ENCODE data around the gene POPDC3.
A peak's percentile ranks its signal among the peaks of the same experiment; 100 is the strongest.
"Not testable (repeated sequence)": the region's sequence is repeated elsewhere in the genome, so short reads cannot be mapped to it uniquely, and the experiment has no call there.

The POPDC3 gene, protein sequence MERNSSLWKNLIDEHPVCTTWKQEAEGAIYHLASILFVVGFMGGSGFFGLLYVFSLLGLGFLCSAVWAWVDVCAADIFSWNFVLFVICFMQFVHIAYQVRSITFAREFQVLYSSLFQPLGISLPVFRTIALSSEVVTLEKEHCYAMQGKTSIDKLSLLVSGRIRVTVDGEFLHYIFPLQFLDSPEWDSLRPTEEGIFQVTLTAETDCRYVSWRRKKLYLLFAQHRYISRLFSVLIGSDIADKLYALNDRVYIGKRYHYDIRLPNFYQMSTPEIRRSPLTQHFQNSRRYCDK

DNA sequence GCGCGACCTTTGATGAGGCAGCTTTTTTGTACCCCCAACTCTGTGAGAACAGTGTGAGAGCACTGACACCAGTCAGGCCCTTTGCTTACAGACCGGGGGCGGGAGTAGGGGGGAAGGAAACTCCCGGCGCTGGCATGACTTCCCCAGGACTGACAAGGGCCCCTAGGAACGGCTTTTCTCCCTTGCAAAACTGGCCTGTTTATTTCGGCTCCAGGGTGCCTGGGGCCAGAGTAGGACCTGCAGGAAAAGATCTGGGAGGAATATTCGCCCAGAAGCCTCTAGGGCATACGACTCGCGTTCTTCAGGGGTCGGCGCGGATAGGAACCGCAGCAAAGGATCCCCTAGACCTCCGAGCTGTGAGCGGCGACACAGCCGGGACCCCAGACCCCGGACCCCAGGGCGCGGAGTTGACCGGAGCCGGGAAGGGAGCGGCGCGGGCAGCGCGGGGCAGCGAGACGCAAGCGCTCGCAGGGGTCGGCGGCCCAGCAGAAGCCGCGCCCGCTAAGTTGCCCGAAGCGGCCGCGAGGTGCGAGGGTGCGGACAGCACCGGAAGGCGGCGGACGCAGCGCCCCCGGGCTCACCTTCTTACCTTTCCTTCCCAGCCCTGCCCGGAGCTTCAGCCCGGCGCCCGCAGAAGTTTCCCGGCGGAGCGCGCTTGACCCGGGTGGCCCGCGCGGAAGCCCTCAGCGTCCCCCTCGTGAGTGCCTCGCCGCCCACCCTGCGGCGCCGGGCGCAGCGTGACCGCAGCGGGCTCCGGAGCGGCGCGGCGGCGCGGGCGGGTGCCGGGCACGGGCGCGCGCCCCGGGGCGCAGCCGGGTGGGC lies at the start of gene POPDC3:
POPDC3 (minus strand) TSS at position 771 of the 822 bp plus-strand sequence. CDS start 18,105 bp downstream, outside the sequence.
- DNase-seq, result peak; percentile 40

DNA sequence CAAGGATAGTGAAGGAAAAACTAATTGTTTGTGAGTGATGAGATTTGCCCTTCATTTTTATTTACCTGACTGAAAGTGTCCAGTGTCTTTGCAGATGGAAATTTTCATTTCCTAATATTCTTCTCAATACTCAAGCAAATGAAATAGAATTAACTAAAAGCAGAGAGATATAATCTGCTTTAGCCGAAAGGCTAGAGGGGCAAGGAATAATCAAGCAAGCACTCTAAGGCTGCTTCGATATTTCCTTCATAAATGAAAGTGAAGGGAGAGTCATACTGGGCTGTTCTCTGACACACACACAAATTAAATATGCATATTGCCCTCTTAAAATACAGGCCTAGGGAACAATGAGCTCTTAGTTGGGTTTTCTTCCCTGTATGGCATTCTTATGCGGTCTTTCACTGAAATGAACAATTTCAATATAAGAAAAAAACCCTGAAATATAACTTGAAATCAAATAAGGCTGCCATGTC lies 47.5 kb upstream of the POPDC3 start:
- DNase-seq, result no peak

DNA sequence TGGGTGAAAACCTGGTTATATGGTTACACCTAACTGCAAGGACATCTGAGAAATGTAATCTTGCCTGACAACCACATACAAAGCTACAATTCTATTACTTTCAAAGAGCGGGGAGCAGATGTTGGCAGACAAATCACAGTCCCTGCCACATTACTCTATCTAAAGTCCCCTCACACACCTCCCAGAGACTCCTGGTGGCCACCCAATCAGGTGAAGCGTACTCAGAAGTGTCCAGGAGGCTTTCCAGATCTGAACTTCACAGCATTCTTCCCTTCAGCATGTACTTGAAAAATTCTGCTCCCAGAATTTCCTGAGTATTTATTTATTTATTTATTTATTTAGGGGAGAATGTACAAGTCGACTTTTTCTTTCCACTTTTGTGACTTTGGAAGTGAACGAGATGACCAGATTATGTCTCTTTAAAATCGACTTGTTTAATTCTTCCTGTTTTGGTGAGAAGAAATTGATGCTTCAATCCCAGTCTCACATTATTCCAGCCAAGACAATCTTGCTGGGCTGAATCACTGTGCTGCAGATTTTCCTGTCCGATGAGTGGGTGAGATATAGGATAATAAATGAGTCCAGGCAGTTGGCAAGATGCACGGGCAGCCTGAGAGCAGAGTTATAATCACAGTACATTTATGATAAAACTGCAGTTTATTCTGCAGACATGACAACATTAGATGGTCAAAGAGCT lies 46.9 kb upstream of the POPDC3 start:
- no peak for DNase-seq

DNA sequence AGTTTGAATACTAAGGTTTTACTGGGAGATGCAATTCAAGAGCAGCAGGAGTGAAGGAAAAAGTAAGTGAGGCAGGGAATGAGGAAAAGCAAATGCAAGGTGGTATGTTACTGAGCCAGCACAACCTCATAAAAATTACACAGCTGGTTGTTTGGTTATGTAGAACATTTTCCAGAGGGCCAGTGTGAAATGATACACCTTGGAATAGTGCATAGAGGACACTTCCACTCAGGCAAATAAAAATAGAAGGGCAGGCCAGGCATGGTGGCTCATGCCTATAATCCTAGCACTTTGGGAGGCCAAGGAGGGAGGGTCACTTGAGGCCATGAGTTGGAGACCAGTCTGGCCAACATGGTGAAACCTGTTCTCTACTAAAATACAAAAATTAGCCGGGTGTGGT lies 43.4 kb upstream of the POPDC3 start:
- DNase-seq, result no peak

DNA sequence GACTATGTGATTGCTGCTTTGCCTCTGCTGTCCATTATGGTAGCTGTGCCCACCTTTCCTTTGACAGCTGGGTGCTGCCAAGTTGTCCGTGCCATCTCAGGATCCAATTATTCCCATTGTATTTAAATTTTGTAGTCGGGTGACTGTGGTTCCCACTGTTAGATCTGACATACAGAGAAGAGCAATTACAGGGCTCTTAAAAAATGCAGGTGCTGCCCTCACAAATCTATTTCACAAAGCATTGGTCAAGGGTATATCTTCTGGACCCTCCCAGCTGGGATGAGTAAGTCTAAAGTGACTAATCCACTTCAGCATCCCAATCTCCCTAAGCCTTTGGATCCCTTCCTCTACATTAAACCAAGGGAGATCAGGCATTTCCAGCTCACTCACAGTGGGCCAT lies 41.4 kb upstream of the POPDC3 start:
- DNase-seq, result not testable (repeated sequence)

DNA sequence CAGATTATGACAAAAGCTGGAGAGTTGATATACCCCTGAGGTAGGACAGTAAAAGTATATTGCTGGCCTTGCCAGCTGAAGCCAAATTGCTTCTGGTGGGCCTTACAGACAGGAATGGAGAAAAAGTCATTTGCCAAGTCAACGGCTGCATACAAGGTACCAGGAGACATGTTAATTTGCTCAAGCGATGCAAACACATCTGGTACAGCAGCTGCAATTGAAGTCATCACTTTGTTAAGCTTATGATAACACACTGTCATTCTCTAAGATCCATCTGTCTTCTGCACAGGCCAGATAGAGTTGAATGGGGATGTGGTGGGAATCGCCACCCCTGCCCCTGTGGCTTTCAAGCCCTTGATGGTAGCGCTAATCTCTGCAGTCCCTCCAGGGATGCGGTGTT lies 40.4 kb upstream of the POPDC3 start:
- DNase-seq, result no peak

DNA sequence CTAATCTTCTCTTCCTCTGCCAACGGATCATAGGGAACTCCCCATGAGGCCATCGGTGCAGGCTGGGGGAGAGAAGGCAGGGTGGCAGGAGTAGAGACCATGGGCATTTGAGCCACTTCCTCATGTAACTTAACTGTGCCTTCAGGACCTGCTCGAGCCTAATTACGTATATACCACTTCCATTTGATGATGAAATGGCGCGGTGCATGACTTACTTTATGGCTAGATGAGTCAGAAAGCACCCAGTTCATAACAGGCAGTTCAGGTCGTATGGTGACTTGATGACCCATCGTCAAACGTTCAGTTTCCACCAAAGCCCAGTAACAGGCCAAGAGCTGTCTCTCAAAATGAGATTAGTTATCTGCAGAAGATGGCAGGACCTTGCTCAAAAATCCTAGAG lies 39.4 kb upstream of the POPDC3 start:
- DNase-seq, result not testable (repeated sequence)

DNA sequence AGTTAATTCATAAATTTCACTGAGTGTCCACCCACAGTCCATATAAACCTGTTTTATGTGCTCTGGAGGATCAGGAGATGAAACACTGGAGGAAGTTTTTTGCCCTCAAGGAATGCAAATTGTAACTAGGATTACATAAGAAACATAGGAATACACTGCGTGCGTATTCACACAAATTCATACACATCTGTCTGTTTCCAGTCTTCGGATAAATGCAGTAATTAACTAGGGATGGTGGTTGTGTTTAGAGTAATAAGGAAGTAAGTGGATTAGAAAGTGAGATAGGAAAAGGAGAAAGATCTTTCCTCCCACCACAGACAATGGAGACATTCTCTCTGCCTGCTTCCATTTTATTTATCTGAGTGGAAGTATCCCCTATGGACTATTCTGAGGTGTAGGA lies 35.7 kb upstream of the POPDC3 start:
- DNase-seq, result no peak

DNA sequence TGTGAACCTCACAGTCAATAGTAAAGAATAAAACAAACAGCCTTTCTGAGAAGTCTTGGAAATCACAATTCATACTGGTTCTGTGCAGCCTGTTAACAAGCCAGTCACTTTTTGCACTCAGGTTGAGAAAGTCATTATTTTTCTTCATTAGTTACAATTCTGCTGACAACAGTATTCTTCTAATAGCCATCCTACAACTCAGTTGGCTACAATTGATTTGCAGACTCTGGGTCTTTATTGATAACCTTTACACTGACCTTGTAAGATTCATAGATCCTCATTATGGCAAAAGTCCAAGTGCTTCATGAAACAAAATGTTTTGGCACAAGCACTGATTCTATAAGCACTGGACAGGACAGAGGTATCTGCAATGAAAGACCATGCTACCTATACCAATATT lies 34.9 kb upstream of the POPDC3 start:
- no peak for DNase-seq

DNA sequence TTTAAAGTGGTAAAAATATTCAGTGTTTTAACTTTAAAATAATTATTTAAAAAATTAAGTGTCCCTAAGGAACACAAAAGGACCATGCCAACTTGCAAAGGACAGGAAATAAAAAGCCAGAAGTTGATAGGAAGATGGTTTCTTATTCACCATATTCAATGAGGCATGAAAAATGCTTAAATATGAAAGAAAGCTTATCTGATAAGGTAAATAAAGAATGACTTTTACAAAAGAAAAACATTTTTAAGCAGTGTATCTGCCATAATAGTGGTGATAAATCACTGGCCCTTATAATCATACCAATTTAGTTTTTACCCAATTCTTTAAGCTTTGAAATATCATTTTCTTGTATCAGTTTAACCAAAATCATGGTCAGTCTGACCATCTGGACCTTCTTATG lies 33.5 kb upstream of the POPDC3 start:
- DNase-seq, result no peak

DNA sequence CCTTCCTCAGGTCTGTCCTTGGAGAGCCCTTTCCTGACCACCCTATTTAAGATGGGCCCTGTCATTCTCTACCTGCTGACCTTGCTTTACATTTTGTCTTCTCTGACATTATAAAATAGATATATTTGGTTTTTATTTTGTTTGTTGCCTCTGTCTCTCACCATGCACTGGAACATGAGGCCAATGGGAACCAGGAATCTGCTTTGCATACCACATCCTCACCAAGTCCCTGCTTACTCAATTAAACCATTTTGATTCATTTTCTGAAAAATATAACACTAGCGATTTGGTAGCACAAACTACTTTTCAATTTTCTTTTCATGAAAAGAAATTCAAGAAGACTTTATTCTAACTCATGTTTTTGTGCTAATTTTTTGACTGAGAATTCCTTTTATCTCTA lies 32.8 kb upstream of the POPDC3 start:
- no peak for DNase-seq

DNA sequence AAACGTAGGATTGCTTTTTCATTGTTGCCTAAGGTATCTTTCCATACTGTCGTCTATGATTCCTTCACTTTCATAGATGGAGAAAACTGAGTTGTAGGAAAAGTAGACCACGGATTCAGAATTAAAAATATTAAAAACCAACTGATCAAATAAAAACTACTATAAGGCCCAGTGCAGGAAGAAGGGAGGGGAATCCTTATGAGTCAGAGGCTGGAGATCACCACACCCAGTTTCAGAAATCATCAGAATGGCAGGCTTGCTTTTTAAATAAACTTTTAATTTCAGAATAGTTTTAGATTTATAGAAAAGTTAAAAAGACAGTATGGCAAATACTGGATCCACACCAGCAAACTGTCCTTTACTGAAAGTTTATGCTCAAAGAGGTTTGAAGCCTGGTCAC lies 32.0 kb upstream of the POPDC3 start:
- no peak for DNase-seq

DNA sequence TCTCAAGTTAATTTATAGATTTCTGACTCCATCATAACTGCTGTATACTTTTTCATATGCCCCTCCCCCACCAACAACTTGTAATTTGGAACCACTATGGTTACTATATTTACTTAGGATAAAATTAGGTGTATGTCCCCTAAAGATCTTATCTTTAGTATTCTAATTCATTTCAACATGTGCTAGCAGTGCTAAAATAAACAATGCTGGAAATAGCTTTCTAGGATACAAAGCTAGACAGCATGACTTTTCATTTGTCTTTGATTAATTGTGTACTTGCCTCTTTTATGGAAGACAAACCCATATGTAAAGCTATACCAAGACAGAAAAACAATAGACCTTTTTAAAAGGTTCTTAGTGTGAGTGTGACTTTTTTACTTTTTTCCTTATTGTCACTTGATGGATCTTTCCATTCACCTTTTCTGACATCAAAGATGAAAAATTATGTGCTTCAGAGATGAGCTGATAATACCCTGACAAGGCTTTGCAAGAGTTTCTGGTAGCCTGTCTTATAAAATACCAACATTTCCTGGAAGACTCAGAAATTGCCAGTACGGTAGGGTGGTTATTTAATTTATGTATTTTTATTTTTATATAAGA lies 31.2 kb upstream of the POPDC3 start:
- DNase-seq, result no peak

DNA sequence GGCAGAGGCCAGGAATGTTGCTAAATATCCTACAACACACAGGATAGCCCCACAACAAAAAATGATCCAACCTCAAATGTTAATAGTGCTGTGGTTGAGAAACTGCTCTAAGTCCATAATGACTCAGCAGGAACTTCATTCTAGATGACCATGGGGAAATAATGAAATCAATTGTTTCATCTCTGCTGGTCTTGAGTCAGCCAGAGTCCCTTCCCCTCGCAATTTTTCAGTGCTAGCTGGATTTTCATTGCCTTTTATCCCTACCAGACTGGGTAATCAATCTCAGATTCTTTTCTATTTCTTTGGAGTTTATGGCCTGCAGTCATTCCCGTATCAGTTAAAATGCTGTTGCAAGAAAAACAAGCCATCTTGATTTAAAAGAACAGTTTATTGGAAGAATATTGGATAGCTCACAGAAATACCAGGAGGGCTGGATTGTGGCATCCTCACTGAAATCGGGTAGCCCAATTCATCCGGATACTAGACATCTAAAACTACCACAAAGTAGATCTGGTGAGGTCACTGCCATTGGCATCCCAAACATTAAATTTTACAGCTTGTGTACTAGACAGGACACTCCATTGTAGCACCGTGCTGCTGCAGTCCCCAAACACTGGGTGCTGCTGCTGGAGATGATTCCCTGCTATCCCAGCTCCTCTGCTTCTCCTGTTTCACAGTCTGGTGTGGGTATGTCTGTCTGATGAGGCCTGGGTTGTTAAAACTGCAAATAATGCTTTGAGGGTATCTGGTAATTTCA lies 30.3 kb upstream of the POPDC3 start:
- peak; percentile 4 for DNase-seq

DNA sequence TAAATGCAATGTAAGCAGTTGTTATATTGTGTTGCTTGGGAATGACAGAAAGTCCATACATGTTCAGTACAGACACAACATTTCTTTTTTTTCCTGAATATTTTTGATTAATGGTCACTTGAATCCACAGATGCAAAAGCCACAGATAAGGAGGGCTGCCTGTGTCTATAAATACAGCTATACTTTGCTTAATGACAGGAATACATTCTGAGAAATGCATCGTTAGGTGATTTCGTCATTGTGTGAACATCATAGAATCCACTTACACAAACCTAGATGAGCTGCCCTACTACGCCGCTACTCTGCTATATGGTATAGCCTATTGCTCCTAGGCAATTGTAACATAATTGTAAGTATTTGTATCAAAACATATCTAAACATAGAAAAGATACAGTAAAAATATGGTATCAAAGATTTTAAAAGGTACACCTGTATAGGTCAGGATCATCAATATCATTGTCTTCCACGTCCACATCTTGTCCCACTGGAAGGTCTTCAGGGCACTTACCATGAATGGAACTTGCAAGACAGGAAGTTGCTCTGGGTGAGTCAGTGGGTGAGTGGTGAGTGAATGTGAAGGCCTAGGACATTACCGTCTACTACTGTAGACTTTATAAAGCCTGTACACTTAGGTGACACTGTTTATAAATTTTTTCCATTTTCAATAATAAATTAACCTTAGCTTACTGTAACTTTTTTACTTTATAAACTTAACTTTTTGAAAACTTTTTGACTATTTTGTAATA lies 27.9 kb upstream of the POPDC3 start:
- no peak for DNase-seq

DNA sequence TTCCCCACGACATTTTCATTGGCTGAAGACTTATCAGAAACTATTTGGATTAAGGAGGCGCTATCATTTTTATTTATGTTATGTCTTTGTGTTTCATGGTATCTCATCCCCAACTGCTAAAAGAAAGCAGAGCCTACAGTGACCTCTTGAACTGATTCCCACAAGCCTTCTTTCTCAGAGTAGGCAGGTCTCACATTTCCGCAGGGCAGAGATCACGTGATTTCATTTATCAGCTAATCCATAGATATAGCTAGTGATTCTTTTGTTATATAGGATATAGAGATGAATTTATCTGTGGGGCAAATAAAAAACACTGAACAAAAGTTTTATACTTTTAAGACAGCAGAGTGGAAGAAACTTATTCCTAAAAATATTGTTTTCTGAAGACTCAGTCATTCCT lies 25.0 kb upstream of the POPDC3 start:
- DNase-seq, result no peak

DNA sequence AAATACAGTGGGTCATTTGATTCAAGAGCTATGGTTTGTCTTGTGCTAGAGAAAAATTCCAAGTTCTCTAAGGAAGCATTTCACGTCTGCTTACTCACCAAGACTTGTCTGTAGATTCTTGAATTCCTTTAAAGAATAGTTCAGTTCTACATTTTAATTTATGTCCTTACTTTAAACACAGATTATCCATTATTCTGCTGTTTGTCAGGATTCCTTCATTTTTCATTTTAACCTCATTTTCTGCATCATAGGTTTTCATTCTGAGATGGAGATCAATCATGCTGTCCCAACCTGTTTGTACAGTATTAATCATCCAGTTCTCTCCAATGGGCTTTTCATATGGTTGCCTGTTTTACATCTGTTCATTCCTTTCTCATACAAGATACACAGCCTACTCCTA lies 24.5 kb upstream of the POPDC3 start:
- DNase-seq, result no peak

DNA sequence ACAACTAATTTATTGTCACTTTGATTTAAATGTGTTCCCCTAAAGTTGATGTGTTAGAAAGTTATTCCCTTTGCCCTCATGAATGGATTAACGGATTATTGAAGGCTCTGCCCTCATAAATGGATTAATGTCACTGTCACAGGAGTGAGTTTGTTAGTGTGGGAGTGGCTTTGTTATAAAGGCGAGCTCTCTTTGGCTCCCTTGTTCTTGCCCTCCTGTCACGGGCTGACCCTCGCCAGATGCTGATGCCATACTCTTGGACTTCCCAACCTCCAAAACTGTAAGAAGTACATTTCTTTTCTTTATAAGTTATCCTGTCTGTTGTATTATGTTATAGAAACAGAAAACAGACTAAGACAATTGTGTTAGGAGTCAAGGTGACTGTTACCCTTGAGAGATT lies 22.7 kb upstream of the POPDC3 start:
- no peak for DNase-seq

DNA sequence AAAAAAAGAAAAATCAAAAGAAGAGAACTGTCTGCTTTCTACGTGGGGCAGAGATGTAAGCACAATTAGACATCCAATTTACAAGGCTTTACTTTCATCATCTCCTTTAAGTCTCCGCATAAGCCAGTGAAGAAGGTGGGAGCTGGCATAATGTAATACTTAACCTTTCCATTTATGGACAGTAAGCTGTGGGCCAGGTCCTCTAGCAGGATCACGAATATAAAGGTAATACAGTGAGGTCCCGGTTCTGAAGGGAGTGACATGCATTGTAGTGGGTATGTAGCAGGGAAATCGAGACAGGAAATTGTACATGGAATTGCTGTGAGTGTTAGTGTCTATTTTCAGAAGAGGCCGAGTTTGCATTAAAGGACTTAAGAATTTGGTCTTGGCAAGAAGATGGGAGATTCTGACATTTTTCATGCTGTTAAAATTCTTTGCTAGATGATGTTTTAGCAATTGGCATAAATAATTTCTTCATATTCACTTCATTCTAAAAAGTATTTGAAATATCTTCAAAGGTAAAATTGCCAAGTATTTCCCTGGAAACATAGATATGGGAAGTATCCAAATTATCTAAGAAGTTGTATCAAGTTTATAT lies 20.4 kb upstream of the POPDC3 start:
- DNase-seq, result no peak

DNA sequence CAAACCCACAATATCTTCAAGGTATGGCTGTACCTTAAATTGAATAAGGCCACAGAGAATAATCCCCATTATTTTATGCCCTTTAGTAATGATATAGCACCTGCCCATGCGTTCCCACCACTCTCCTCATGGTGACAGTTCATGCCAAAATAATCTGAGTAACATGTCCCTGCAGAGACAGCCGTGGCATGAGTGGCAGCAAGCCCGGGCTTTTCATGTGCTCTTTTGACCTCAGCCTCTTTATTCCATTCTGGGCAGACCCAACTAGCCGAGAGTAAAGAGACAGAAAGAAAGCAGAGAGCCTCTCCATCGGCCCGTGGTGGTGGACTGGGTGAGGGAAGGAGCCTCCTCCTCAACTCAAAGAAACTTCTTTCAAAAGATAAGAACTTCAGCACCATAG lies 19.9 kb upstream of the POPDC3 start:
- no peak for DNase-seq

DNA sequence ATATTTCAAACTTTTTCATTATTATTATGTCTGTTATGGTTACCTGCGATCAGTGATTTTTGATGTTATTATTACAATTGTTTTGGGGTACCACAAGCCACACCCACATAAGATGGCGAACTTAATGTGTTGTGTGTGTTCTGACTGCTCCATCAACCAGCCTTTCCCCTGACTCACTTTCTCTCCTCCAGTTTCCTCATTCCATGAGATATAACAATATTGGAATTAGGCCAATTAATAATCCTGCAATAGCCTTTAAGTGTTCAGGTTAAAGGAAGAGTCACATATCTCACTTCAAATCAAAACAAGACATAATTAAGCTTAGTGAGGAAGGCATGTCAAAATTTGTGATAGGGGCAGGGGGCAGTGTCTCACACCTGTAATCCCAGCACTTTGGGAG lies 16.3 kb upstream of the POPDC3 start:
- no peak for DNase-seq
